Measurements from ENCODE around the gene SPR. TPM values are rescaled to one million over a fixed set of nuclear protein-coding genes. Genes with fewer than 3 reads are reported as not detected.

Gene SPR
- total and polyA plus RNA-seq, 3 experiments from 2014 or later = 0.14 to 9.3 (median 8.8) TPM

DNA sequence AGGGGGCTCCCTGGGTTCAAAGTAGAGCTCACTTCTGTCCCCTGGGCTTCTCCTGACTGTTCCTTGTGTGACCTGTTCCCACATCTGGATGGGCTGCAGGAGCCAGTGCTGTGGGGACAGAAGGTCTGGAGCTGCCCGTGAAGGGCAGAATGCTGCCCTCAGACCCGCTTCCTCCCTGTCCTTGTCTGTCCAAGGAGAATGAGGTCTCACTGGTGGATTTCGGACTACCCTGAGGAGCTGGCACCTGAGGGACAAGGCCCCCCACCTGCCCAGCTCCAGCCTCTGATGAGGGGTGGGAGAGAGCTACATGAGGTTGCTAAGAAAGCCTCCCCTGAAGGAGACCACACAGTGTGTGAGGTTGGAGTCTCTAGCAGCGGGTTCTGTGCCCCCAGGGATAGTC, 45.6 kb downstream of the SPR start:
- Mint-ChIP-seq H3K36me3 (no peaks in the 10 kb centered on the region), H3K27me3 (peaks cover 4 to 19% of the 10 kb centered on the region in 2 donors), H3K4me1 (no peaks in the 10 kb centered on the region), H3K27ac (no peak overlapping the region), H3K9me3 (no peaks in the 10 kb centered on the region), H3K4me3 (no peak overlapping the region)
- ChIA-PET POLR2A (no interaction called here), CTCF (interaction anchor here (1.0 kb wide), 1 partner anchor 40 kb away, joined by 3 read pairs; no protein-coding TSS in a partner anchor)
- H3K27ac ChIP-seq (ENCODE audit: low read depth, low read length) = no peak overlapping the region
- DNase-seq = peak in 1 of 5 donors; percentile 28
- no peaks in the 10 kb centered on the region for H3K9me3 ChIP-seq (ENCODE audit: low read length)
- no peaks in the 10 kb centered on the region for H3K4me1 ChIP-seq (ENCODE audit: insufficient read depth, low read length)
- H3K36me3 ChIP-seq (ENCODE audit: insufficient read depth, low read length) = no peaks in the 10 kb centered on the region
- H3K27me3 ChIP-seq (ENCODE audit: insufficient read depth, low read length, poor library complexity, severe bottlenecking) = peaks cover 11% of the 10 kb centered on the region
- H3K4me3 ChIP-seq (ENCODE audit: low read length) = no peak overlapping the region

DNA sequence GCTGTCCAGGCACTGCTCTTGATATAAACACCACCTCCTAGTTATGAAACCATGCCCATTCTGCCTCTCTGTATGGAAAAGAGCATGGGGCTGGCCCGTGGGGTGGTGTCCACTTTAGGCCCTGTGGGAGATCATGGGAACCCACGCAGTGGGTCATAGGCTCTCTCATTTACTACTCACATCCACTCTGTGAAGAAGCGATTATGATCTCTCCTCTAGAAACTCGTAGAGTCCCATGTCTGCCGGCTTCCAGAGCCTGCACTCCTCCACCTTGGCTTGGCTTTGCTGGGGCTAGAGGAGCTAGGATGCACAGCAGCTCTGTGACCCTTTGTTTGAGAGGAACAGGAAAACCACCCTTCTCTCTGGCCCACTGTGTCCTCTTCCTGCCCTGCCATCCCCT, 46.0 kb downstream of the SPR start:
- no peak overlapping the region for H3K4me3 Mint-ChIP-seq
- H3K4me3 ChIP-seq (ENCODE audit: low read length) = no peak overlapping the region
- H3K9me3 ChIP-seq (ENCODE audit: low read length) = no peaks in the 10 kb centered on the region
- no peaks in the 10 kb centered on the region for H3K36me3 Mint-ChIP-seq
- no peak overlapping the region for H3K27ac ChIP-seq (ENCODE audit: low read depth, low read length)
- H3K4me1 ChIP-seq (ENCODE audit: insufficient read depth, low read length) = no peaks in the 10 kb centered on the region
- no peaks in the 10 kb centered on the region for H3K4me1 Mint-ChIP-seq
- ChIA-PET CTCF (interaction anchor here (1.0 kb wide), 1 partner anchor 40 kb away, joined by 3 read pairs; no protein-coding TSS in a partner anchor), POLR2A (no interaction called here)
- DNase-seq = peak in 1 of 5 donors; percentile 17
- H3K9me3 Mint-ChIP-seq = no peaks in the 10 kb centered on the region
- no peaks in the 10 kb centered on the region for H3K36me3 ChIP-seq (ENCODE audit: insufficient read depth, low read length)
- H3K27me3 Mint-ChIP-seq = peaks cover 4 to 22% of the 10 kb centered on the region in 2 donors
- no peak overlapping the region for H3K27ac Mint-ChIP-seq
- peaks cover 10% of the 10 kb centered on the region for H3K27me3 ChIP-seq (ENCODE audit: insufficient read depth, low read length, poor library complexity, severe bottlenecking)

DNA sequence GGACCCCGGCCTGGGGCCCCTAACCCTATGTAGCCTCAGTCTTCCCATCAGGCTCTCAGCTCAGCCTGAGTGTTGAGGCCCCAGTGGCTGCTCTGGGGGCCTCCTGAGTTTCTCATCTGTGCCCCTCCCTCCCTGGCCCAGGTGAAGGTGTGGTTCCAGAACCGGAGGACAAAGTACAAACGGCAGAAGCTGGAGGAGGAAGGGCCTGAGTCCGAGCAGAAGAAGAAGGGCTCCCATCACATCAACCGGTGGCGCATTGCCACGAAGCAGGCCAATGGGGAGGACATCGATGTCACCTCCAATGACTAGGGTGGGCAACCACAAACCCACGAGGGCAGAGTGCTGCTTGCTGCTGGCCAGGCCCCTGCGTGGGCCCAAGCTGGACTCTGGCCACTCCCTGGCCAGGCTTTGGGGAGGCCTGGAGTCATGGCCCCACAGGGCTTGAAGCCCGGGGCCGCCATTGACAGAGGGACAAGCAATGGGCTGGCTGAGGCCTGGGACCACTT, 46.5 kb downstream of the SPR start:
- Mint-ChIP-seq H3K27me3 (peaks cover 4 to 22% of the 10 kb centered on the region in 2 donors), H3K4me3 (no peak overlapping the region), H3K9me3 (no peaks in the 10 kb centered on the region), H3K36me3 (no peaks in the 10 kb centered on the region), H3K27ac (no peak overlapping the region), H3K4me1 (no peaks in the 10 kb centered on the region)
- Histone ChIP-seq H3K27ac (ENCODE audit: low read depth, low read length) (no peak overlapping the region), H3K36me3 (ENCODE audit: insufficient read depth, low read length) (no peaks in the 10 kb centered on the region), H3K9me3 (ENCODE audit: low read length) (no peaks in the 10 kb centered on the region), H3K4me3 (ENCODE audit: low read length) (no peak overlapping the region), H3K27me3 (ENCODE audit: insufficient read depth, low read length, poor library complexity, severe bottlenecking) (peaks cover 5% of the 10 kb centered on the region), H3K4me1 (ENCODE audit: insufficient read depth, low read length) (no peaks in the 10 kb centered on the region)
- DNase-seq = peak in 1 of 5 donors; percentile 45
- POLR2A ChIA-PET = no interaction called here
- CTCF ChIA-PET = interaction anchor here (1.0 kb wide), 1 partner anchor 40 kb away, joined by 3 read pairs; no protein-coding TSS in a partner anchor

DNA sequence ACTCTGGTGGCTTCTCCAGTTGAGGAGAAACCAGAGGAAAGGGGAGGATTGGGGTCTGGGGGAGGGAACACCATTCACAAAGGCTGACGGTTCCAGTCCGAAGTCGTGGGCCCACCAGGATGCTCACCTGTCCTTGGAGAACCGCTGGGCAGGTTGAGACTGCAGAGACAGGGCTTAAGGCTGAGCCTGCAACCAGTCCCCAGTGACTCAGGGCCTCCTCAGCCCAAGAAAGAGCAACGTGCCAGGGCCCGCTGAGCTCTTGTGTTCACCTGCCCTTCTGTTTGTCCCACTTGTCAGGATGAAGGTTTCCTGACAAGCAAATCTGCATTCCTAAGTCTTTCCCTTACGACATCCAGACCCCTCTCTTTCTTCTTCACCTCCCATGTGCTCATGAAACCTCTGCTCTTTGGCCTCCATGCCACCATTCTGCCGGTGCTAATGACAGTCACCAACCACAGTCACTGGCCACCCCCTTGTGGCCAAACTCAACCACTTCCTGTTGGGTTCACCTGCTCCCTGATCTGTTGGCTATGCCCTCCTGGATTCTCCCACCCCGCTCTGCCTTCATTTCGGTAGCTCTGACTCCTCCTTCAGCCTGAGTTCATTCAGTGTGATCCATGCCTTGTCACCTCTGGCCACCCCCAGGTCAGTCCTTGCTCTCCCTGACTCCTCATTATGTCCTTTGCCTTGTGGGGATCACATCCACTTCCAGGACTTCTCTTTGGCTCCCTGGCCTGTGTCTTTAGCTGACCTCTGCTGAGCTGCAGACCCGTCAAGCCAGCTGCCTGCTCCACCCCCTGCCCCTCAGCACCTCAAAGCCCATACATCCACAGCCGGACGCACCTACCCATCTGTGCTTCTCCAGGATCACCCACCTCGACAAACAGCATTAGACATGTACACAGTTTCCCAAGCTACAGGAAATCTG, 47.7 kb downstream of the SPR start:
- peaks cover 4 to 22% of the 10 kb centered on the region in 2 donors for H3K27me3 Mint-ChIP-seq
- peak overlapping the region in 1 of 7 donors; percentile 4 for H3K4me3 Mint-ChIP-seq
- no peaks in the 10 kb centered on the region for H3K9me3 Mint-ChIP-seq
- no peaks in the 10 kb centered on the region for H3K36me3 Mint-ChIP-seq
- Histone ChIP-seq H3K36me3 (ENCODE audit: insufficient read depth, low read length) (no peaks in the 10 kb centered on the region), H3K9me3 (ENCODE audit: low read length) (no peaks in the 10 kb centered on the region), H3K27me3 (ENCODE audit: insufficient read depth, low read length, poor library complexity, severe bottlenecking) (no peaks in the 10 kb centered on the region), H3K4me3 (ENCODE audit: low read length) (no peak overlapping the region), H3K27ac (ENCODE audit: low read depth, low read length) (no peak overlapping the region), H3K4me1 (ENCODE audit: insufficient read depth, low read length) (no peaks in the 10 kb centered on the region)
- POLR2A ChIA-PET = no interaction called here
- peak in 1 of 5 donors; percentile 16 for DNase-seq
- CTCF ChIA-PET = interaction anchor here (1.4 kb wide), 1 partner anchor 242 kb away, joined by 3 read pairs; no protein-coding TSS in a partner anchor
- no peaks in the 10 kb centered on the region for H3K4me1 Mint-ChIP-seq
- no peak overlapping the region for H3K27ac Mint-ChIP-seq

DNA sequence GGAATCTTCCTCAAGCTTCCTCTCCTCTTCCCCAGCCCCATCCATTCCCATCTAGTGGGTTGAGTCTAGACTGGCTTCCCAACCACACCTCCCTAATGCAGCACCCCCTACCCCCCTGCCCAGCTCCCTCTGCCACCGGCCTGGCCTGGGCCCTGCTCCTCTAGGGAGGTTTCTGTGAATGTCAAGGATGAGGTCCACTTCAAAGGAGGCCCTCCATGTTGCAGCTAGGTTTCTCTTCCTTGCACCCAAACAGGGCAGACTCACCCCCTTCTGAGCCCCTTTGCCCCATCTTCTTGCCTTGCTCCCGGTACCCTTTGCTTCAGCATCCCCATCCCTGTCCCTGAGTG, 48.4 kb downstream of the SPR start:
- CTCF ChIA-PET = no interaction called here
- H3K4me3 Mint-ChIP-seq = no peak overlapping the region

DNA sequence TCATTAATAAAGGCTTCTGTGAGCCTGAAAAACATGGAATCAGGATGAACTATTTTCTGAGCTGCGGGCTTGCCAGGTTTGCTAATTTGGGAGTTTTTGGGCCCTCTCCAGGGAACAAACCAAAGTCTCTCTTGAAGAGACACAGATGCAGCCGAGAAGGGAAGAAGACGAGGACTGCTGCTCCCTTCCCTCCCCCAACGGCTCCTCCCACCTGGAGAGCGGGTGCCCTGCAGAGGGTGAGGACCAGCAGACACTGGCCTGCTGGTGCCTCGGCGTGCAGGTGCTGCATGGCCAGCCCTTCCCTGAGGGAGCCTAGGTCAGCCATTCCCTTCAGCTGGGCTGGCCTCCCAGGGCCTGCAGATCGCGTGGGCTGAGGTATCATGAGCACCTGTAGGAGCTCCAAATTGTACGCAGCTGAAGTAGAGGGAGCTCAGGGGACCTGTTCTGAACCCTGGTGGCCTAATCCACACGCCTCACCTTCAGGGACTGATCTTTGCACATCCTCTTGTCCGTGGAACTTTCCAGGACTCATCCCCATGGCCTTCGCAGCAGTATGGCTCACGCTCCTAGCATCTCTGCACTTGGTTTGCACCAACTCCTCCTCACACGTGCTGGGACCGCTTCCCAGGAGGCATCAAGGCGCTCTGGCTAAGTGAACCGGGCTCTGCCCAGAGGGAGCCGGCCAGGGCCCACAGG, 49.6 kb downstream of the SPR start:
- H3K27ac Mint-ChIP-seq = no peak overlapping the region
- Histone ChIP-seq H3K4me1 (ENCODE audit: insufficient read depth, low read length) (no peaks in the 10 kb centered on the region), H3K9me3 (ENCODE audit: low read length) (no peaks in the 10 kb centered on the region), H3K36me3 (ENCODE audit: insufficient read depth, low read length) (no peaks in the 10 kb centered on the region), H3K27ac (ENCODE audit: low read depth, low read length) (no peak overlapping the region), H3K27me3 (ENCODE audit: insufficient read depth, low read length, poor library complexity, severe bottlenecking) (no peaks in the 10 kb centered on the region), H3K4me3 (ENCODE audit: low read length) (no peak overlapping the region)
- ChIA-PET CTCF (no interaction called here), POLR2A (no interaction called here)
- no peaks in the 10 kb centered on the region for H3K4me1 Mint-ChIP-seq
- DNase-seq = no peak
- H3K9me3 Mint-ChIP-seq = no peaks in the 10 kb centered on the region
- H3K4me3 Mint-ChIP-seq = no peak overlapping the region
- H3K27me3 Mint-ChIP-seq = peaks cover 4 to 22% of the 10 kb centered on the region in 2 donors
- H3K36me3 Mint-ChIP-seq = no peaks in the 10 kb centered on the region

More for the DNA sequence above, 48.4 kb downstream of the SPR start:
- POLR2A ChIA-PET = no interaction called here
- Histone ChIP-seq H3K4me3 (ENCODE audit: low read length) (no peak overlapping the region), H3K4me1 (ENCODE audit: insufficient read depth, low read length) (no peaks in the 10 kb centered on the region), H3K36me3 (ENCODE audit: insufficient read depth, low read length) (no peaks in the 10 kb centered on the region), H3K27me3 (ENCODE audit: insufficient read depth, low read length, poor library complexity, severe bottlenecking) (no peaks in the 10 kb centered on the region), H3K27ac (ENCODE audit: low read depth, low read length) (no peak overlapping the region), H3K9me3 (ENCODE audit: low read length) (no peaks in the 10 kb centered on the region)
- H3K27ac Mint-ChIP-seq = peak overlapping the region in 1 of 8 donors; percentile 32
- no peaks in the 10 kb centered on the region for H3K36me3 Mint-ChIP-seq
- H3K27me3 Mint-ChIP-seq = peaks cover 4 to 22% of the 10 kb centered on the region in 2 donors
- no peaks in the 10 kb centered on the region for H3K4me1 Mint-ChIP-seq
- no peak for DNase-seq
- H3K9me3 Mint-ChIP-seq = no peaks in the 10 kb centered on the region

DNA sequence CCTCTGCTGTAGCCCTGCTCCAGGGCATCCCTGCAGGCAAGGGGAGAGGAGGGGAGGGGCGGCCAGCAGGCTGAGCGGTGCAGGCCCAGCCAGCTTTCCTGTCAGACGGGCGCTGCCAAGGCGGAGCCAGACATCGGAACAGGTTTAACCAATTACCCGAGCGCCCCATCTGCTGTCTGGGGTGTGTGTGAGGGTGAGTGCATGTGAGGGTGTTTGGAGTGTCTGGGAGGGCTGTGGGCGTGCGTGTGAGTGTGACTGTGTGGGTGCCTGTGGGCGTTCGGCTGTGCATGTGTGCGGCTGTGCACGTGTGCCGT, 50.1 kb downstream of the SPR start:
- no peak overlapping the region for H3K27ac ChIP-seq (ENCODE audit: low read depth, low read length)
- ChIA-PET POLR2A (no interaction called here), CTCF (no interaction called here)
- H3K27me3 ChIP-seq (ENCODE audit: insufficient read depth, low read length, poor library complexity, severe bottlenecking) = no peaks in the 10 kb centered on the region
- H3K4me3 ChIP-seq (ENCODE audit: low read length) = no peak overlapping the region
- no peak for DNase-seq
- Mint-ChIP-seq H3K27ac (no peak overlapping the region), H3K36me3 (no peaks in the 10 kb centered on the region), H3K27me3 (peaks cover 4 to 22% of the 10 kb centered on the region in 2 donors), H3K4me1 (no peaks in the 10 kb centered on the region), H3K4me3 (no peak overlapping the region), H3K9me3 (no peaks in the 10 kb centered on the region)
- no peaks in the 10 kb centered on the region for H3K9me3 ChIP-seq (ENCODE audit: low read length)
- H3K36me3 ChIP-seq (ENCODE audit: insufficient read depth, low read length) = no peaks in the 10 kb centered on the region
- H3K4me1 ChIP-seq (ENCODE audit: insufficient read depth, low read length) = no peaks in the 10 kb centered on the region

DNA sequence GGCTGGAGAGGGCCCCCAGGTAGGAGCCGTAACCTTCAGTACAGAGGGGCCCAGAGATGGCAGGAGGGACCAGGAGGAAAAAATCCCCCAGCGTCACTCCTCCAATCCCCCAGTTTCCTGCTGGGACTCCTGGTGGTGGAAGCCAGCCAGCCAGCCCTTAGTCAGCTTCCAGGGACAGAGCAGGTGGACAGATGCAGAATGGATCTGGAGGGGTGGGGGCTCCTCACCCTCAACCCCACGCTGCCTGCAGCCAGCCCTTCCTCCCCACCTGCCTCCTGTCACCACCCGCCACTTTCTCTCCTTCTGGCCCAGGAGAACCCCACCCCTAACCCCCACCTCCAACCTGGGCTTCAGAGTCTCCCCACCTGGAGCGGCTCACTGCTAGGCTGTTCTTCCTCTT, 51.2 kb downstream of the SPR start:
- no peak overlapping the region for H3K27ac Mint-ChIP-seq
- H3K27ac ChIP-seq (ENCODE audit: low read depth, low read length) = no peak overlapping the region
- ChIA-PET POLR2A (no interaction called here), CTCF (no interaction called here)
- DNase-seq = no peak
- H3K36me3 Mint-ChIP-seq = no peaks in the 10 kb centered on the region
- H3K4me1 Mint-ChIP-seq = no peaks in the 10 kb centered on the region
- no peaks in the 10 kb centered on the region for H3K9me3 Mint-ChIP-seq
- no peaks in the 10 kb centered on the region for H3K9me3 ChIP-seq (ENCODE audit: low read length)
- no peak overlapping the region for H3K4me3 ChIP-seq (ENCODE audit: low read length)
- H3K27me3 ChIP-seq (ENCODE audit: insufficient read depth, low read length, poor library complexity, severe bottlenecking) = no peaks in the 10 kb centered on the region
- H3K4me1 ChIP-seq (ENCODE audit: insufficient read depth, low read length) = no peaks in the 10 kb centered on the region
- H3K27me3 Mint-ChIP-seq = peaks cover 4 to 22% of the 10 kb centered on the region in 2 donors
- H3K36me3 ChIP-seq (ENCODE audit: insufficient read depth, low read length) = no peaks in the 10 kb centered on the region
- H3K4me3 Mint-ChIP-seq = no peak overlapping the region

All from CD8-positive, alpha-beta memory T cell (primary cell).